AG09309 (cell line): Measurements from ENCODE around the gene RAB44.

ENCODE experiments used
- DNase-seq: peaks from one replicate; pipeline ENCODE4 v3.0.0-alpha.2; 2010; ENCODE audit warnings: low read depth
- H3K4me3 ChIP-seq: 2 replicates; pipeline ENCODE4 v1.5.1; 2011; ENCODE audit warnings: mild to moderate bottlenecking, low read depth, low read length, moderate library complexity; ENCODE audit not compliant: control insufficient read depth
- TF ChIP-seq, protein P1 (sequence below): IDR thresholded peaks from 2 replicates; pipeline ENCODE4 v1.5.1; 2011; ENCODE audit warnings: mild to moderate bottlenecking, low read depth, low read length, inconsistent platforms; ENCODE audit not compliant: insufficient read depth, control insufficient read depth; ENCODE audit errors: missing control alignments

The RAB44 gene

DNA sequence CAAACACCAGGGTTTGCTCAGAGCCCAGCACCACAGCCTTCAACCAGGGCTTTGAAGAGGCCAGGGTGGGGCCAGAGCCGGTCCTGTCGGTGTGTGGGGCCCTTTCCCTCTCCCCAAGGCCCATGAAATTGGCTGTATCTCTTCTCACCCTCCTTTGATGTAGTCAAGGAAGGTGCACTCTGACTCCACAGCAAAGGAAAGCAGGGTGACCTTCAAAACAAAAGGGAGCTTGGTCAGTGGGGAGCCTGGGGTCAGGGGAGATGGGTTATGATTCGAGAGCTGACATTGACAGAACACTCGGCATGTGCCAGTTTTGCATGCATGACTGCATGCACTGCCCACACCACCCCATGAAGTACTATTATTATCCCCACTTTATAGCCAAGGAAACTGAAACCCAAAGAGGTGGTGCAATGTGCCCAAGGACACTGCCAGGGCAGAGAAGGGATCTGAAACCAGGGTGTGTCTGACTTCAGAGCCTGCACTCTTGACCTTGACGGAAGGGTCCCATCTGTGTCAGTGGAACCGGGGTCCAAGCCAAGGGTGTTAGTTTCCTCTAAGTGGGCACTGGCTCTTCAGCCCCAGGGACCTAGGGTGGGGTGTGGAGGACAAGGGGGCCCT, 55.4 kb downstream of the RAB44 start:
- TF ChIP-seq, protein P1, sequence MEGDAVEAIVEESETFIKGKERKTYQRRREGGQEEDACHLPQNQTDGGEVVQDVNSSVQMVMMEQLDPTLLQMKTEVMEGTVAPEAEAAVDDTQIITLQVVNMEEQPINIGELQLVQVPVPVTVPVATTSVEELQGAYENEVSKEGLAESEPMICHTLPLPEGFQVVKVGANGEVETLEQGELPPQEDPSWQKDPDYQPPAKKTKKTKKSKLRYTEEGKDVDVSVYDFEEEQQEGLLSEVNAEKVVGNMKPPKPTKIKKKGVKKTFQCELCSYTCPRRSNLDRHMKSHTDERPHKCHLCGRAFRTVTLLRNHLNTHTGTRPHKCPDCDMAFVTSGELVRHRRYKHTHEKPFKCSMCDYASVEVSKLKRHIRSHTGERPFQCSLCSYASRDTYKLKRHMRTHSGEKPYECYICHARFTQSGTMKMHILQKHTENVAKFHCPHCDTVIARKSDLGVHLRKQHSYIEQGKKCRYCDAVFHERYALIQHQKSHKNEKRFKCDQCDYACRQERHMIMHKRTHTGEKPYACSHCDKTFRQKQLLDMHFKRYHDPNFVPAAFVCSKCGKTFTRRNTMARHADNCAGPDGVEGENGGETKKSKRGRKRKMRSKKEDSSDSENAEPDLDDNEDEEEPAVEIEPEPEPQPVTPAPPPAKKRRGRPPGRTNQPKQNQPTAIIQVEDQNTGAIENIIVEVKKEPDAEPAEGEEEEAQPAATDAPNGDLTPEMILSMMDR, result no peak
- H3K4me3 ChIP-seq, result no peak overlapping the region
- DNase-seq, result no peak

DNA sequence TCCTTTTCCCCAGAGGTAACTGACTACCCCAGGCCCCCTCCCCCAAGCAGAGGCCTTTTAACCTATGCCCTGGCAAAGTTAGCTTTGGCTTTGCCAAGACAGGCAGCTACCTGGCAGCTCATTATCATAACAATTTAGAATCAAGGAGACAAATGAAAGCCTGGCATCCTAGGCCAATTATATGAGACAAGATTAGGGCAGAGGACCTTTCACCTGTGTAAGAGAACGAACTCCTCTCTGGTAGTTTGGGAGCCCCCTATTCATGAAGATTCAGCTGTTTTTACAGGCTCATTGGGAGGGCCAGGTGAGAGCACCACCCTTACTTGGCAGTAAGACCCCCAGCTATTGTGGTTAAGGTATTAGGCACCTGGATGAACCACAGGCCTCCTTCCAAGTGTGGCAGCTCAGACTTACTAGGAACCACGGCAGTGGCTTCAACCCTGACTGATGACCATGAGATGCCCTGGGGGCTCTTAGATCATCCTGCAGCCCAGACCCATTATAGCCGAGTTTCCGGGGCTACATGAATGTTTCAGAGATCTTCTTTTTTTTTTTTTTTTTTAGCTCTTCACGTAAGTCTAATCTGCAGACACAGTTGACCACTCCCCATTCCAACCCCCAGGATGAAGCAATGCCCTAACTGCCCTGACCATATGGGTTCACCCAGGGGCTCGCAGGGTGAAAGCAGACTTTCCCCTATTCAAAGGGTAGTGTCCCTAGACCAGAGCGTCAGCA, 56.2 kb downstream of the RAB44 start:
- H3K4me3 ChIP-seq, result no peak overlapping the region
- DNase-seq, result no peak
- TF ChIP-seq, protein P1, result no peak

DNA sequence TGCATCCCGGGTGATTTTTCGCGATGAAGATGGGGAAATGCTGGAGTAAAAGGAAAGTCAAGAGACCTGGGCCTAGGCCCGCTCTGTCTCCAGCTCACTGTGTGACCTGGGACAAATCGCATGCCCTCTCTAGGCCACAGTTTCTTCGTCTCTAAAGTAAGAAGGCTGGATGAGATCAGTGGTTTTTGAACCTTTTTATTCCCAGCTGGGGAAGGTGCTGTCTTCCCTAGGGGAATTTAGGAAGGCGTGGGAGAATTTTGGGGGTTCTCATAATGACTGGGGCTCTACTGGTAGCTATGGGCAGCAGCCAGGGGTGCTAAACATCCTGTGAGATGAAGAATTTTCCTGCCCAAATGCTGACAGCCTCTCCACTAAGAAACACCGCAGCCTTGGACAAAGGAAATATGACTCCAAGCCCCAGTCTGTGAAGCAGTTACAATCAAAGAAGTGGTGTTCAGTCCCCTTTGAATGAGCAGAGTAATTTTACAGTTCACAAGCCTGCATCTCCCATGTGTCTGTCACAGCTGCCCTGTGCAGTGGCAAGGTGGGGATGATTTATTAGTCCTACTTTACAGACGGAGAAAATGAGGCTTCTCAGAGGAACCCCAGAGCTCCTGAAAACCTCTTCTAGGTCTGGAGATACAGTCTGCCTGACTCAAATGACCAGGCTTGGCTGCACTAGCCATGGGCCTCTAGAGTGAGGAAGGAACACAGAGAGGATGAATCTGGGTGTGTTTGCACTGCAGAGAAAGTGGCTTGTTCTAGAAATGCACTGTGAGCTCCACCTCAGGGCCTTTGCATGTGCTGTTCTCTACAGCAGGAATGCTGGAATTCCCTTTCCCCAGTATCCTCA, 57.2 kb downstream of the RAB44 start:
- no peak for DNase-seq
- TF ChIP-seq, protein P1, result no peak
- H3K4me3 ChIP-seq, result no peak overlapping the region

DNA sequence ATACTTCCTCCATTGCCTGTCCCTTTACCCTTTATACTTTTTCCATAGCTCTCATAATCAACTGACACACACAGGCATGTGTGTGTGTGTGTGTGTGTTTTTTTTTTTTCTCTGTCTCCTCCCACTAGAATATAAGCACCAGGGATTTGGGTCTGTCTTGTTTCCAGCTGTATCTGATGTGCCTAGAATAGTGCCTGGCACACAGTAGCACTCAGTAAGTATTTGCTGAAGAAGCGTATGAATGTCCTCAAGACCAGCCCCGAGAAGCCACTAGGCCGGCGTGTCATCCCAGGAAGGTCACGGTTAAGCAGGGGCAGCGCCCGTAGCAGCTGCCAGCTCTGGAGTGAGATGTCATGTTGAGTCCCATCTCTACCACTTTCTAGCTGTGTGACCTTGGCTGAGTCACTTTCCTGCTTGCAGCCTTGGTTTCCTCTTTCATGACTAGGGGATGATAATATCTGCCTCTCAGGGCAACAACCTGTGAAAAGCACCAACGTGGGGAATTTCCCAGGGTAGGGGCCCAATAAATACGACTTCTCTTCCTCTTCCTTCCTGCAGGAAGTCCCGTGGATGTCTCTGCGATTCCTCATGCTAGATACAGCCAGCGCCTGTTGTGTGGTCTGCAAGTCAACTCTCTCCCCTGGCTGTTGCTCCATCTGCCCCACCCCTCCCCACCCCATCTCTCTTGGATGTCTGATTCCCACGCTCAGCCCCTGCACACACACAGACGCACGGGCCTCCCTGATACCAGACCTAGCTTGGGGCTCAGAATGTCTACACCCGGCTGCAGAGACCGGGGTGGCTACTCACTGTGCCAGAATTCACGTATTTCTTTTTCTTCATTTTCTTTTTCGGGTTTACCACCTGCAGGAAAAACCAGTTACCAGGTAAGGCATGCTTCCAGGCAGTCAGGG, 58.1 kb downstream of the RAB44 start:
- no peak overlapping the region for H3K4me3 ChIP-seq
- DNase-seq, result no peak
- TF ChIP-seq, protein P1, result no peak

DNA sequence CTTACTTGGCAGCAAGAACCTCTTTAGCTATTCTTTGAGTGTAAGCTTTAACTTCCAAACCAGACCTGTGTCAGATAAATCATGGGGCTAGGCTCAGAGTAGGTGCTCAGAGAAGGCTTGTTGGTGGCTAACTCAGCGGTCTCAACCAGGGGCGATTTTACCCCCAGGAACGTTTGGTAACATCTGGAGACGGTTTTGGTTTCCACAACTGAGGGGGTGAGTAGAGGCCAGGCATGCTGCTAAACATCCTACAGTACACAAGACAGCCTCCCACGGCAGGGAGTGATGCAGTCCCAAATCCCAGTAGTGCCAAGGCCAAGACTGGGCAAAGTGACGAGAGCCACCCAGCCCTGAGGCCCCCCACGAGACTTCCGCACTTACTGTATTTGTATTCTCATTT, 59.2 kb downstream of the RAB44 start:
- H3K4me3 ChIP-seq, result no peak overlapping the region
- no peak for DNase-seq

More for the DNA sequence above, 59.2 kb downstream of the RAB44 start:
- TF ChIP-seq, protein P1, result no peak
